IMR-90 (cell line): Measurements from ENCODE around the gene RPS24. TPM values are rescaled to one million over a fixed set of nuclear protein-coding genes. Genes with fewer than 3 reads are reported as not detected.

Experiments used
- ATAC-seq: fragments of 200-7000 bp; cut with Tn5 transposase; 2 replicates; pipeline ENCODE4 v1.9.1; 2020; ENCODE audit warnings: low read depth, mild to moderate bottlenecking, moderate library complexity
- BruUV-seq: library from RNA; stranded (reverse); fragments of 400-500 nt; replicated peaks from 2 replicates; lab custom pipeline; 2021; lab: Mats Ljungman, UMichigan
- CTCF ChIA-PET: fragments of 300-600 bp; formaldehyde crosslinking; extraction: SDS; loops from one replicate; lab custom pipeline; 2021; ENCODE audit warnings: antibody characterized with exemption; lab: Yijun Ruan, JAX
- POLR2A ChIA-PET: fragments of 300-600 bp; sonication (Branson Sonifier 250); formaldehyde crosslinking; loops from one replicate; lab custom pipeline; 2022; ENCODE audit warnings: antibody characterized with exemption; ENCODE audit not compliant: unreplicated experiment; lab: Charles Lee
- DNase-seq: peaks from one replicate; pipeline ENCODE4 v3.0.0; 2013
- H2AFZ ChIP-seq: replicated peaks from 2 replicates; pipeline ENCODE3; 2013; ENCODE audit warnings: low read length, mild to moderate bottlenecking; ENCODE audit not compliant: poor library complexity
- H2AK5ac ChIP-seq: 2 replicates; pipeline ENCODE4 v1.6.1; 2013; ENCODE audit warnings: low read depth, low read length, inconsistent platforms
- H2AK9ac ChIP-seq: replicated peaks from 2 replicates; pipeline ENCODE3; 2013; ENCODE audit warnings: mild to moderate bottlenecking, low read depth, low read length, moderate library complexity; ENCODE audit not compliant: poor library complexity
- H2BK120ac ChIP-seq: 2 replicates; pipeline ENCODE4 v1.6.1; 2013; ENCODE audit warnings: low read depth, low read length, inconsistent platforms
- H2BK15ac ChIP-seq: 3 replicates; pipeline ENCODE4 v1.6.1; 2013; ENCODE audit warnings: low read depth, low read length, inconsistent platforms
- H2BK20ac ChIP-seq: 2 replicates; pipeline ENCODE4 v1.6.1; 2013; ENCODE audit warnings: low read depth, mild to moderate bottlenecking, inconsistent platforms, low read length, moderate library complexity
- H2BK5ac ChIP-seq: 2 replicates; pipeline ENCODE4 v1.6.1; 2013; ENCODE audit warnings: mild to moderate bottlenecking, low read depth, low read length, inconsistent platforms; ENCODE audit not compliant: poor library complexity, severe bottlenecking
- H3K14ac ChIP-seq: replicated peaks from 2 replicates; pipeline ENCODE4 v1.6.1; 2013; ENCODE audit warnings: low read depth, low read length, inconsistent platforms
- H3K18ac ChIP-seq: 2 replicates; pipeline ENCODE4 v1.6.1; 2013; ENCODE audit warnings: low read depth, low read length, control low read depth
- H3K23ac ChIP-seq: 2 replicates; pipeline ENCODE4 v1.6.1; 2013; ENCODE audit warnings: low read depth, low read length, inconsistent platforms
- H3K27ac ChIP-seq: 2 replicates; pipeline ENCODE4 v1.5.1; 2013; ENCODE audit warnings: mild to moderate bottlenecking, control low read depth, low read length; ENCODE audit not compliant: insufficient read depth
- H3K27me3 ChIP-seq: 2 replicates; pipeline ENCODE4 v1.6.1; 2013; ENCODE audit warnings: low read length; ENCODE audit not compliant: control insufficient read depth, insufficient read depth
- H3K36me3 ChIP-seq: 2 replicates; pipeline ENCODE4 v1.6.1; 2013; ENCODE audit warnings: low read length, mixed read lengths; ENCODE audit not compliant: control insufficient read depth, insufficient read depth
- H3K4ac ChIP-seq: 2 replicates; pipeline ENCODE4 v1.6.1; 2013; ENCODE audit warnings: low read depth, low read length, inconsistent platforms
- H3K4me1 ChIP-seq: 2 replicates; pipeline ENCODE4 v1.6.1; 2013; ENCODE audit warnings: low read length, mixed read lengths; ENCODE audit not compliant: control insufficient read depth, insufficient read depth
- H3K4me2 ChIP-seq: 2 replicates; pipeline ENCODE4 v1.6.1; 2013; ENCODE audit warnings: low read depth, mild to moderate bottlenecking, control low read depth, low read length, moderate library complexity
- H3K4me3 ChIP-seq: 2 replicates; pipeline ENCODE4 v1.5.1; 2013; ENCODE audit warnings: low read depth, mild to moderate bottlenecking, control low read depth, low read length, moderate library complexity; ENCODE audit not compliant: insufficient read depth
- H3K56ac ChIP-seq: 2 replicates; pipeline ENCODE4 v1.6.1; 2013; ENCODE audit warnings: low read length, inconsistent platforms; ENCODE audit not compliant: insufficient read depth; ENCODE audit errors: extremely low read depth
- H3K79me1 ChIP-seq, 2 experiments: 2 replicates each; pipeline ENCODE4 v1.6.1; 2013; ENCODE audit warnings: low read length in 2 of 2, inconsistent platforms in 1 of 2, low read depth in 1 of 2
- H3K9ac ChIP-seq: 2 replicates; pipeline ENCODE4 v1.6.1; 2013; ENCODE audit warnings: low read depth, low read length, control low read depth
- H3K9me1 ChIP-seq: 2 replicates; pipeline ENCODE4 v1.6.1; 2013; ENCODE audit warnings: low read length, inconsistent platforms; ENCODE audit not compliant: insufficient read depth
- H3K9me3 ChIP-seq: 2 replicates; pipeline ENCODE4 v1.6.1; 2013; ENCODE audit warnings: low read length; ENCODE audit not compliant: control insufficient read depth, insufficient read depth
- H4K20me1 ChIP-seq: 2 replicates; pipeline ENCODE4 v1.6.1; 2013; ENCODE audit warnings: low read length, inconsistent platforms; ENCODE audit not compliant: insufficient read depth
- H4K5ac ChIP-seq: 2 replicates; pipeline ENCODE4 v1.6.1; 2013; ENCODE audit warnings: mild to moderate bottlenecking, low read depth, low read length, control low read depth
- H4K8ac ChIP-seq, 2 experiments: 2 replicates each; pipeline ENCODE4 v1.6.1; 2013; ENCODE audit warnings: low read depth in 2 of 2, low read length in 2 of 2, control low read depth in 1 of 2, inconsistent platforms in 1 of 2
- H4K91ac ChIP-seq: 2 replicates; pipeline ENCODE4 v1.6.1; 2013; ENCODE audit warnings: low read depth, low read length, inconsistent platforms; ENCODE audit not compliant: insufficient read depth
- MAFK ChIP-seq: IDR thresholded peaks from 2 replicates; pipeline ENCODE4 v1.6.1; 2012; ENCODE audit warnings: low read depth, low read length, improper control_type of control experiment
- MXI1 ChIP-seq: IDR thresholded peaks from 2 replicates; pipeline ENCODE4 v1.6.1; 2012; ENCODE audit warnings: low read depth, mild to moderate bottlenecking, low read length, moderate library complexity, borderline replicate concordance
- NFE2L2 ChIP-seq: fragments of 150-350 bp; IDR thresholded peaks from 2 replicates; pipeline ENCODE4 v1.6.1; 2016; ENCODE audit warnings: low read depth, mild to moderate bottlenecking, low read length
- SMC3 ChIP-seq: fragments of 150-350 bp; IDR thresholded peaks from 2 replicates; pipeline ENCODE4 v1.6.1; 2016; ENCODE audit warnings: low read depth, mild to moderate bottlenecking, antibody characterized with exemption, low read length, moderate library complexity
- dilution Hi-C: fragments of 300-500 bp; cut with HindIII; formaldehyde crosslinking; loops from one replicate; pipeline ENCODE4 v1.14.3; 2018; ENCODE audit warnings: low sequenced_read_pairs; ENCODE audit not compliant: unreplicated experiment
- in situ Hi-C: fragments of 300-500 bp; cut with MboI; formaldehyde crosslinking; loops from 3 replicates; pipeline ENCODE4 v1.14.3; 2019; ENCODE audit warnings: low sequenced_read_pairs, inconsistent platforms, mixed read lengths
- intact Hi-C: fragments of 100-400 bp; cut with micrococcal nuclease; formaldehyde crosslinking; loops from 2 replicates; pipeline ENCODE4 v1.10.0; 2022
- polyA plus RNA-seq, 3 experiments: library from polyadenylated mRNA; depleted of rRNA; stranded (reverse); fragments of >200 nt; gene quantifications; 2 replicates each; pipeline ENCODE4 v1.2.3, GENCODE V29; 2012; ENCODE audit warnings: low replicate concordance in 1 of 3
- total RNA-seq: library from RNA; depleted of rRNA; stranded (reverse); fragments of >200 nt; gene quantifications from 2 replicates; pipeline ENCODE4 v1.2.3, GENCODE V29; 2012

RPS24 gene
- total and polyA plus RNA-seq, 2 of the 4 experiments (the other 2 are of a cell fraction) = 1,664 to 4,721 TPM

- no peak overlapping the region for H4K5ac ChIP-seq
- no peak overlapping the region for H2BK120ac ChIP-seq
- CTCF ChIA-PET = no interaction called here
- no peak overlapping the region for H2AK9ac ChIP-seq
- no peak overlapping the region for H4K91ac ChIP-seq
- H3K4me3 ChIP-seq = no peak overlapping the region
- peaks cover 19 to 49% of the 10 kb centered on the region in 2 experiments; a peak in 3 of 4 replicates for H3K79me1 ChIP-seq
- peak overlapping the region; percentile 16 for H2AFZ ChIP-seq
- H3K4me1 ChIP-seq = peaks cover 15% of the 10 kb centered on the region
- no peak overlapping the region for H2BK5ac ChIP-seq
- H4K8ac ChIP-seq = no peak overlapping the region; a peak in 1 of 4 replicates
- DNase-seq (no peak), ATAC-seq (peak; percentile 2; the same call in 1 of the 2 replicates)
- H3K9ac ChIP-seq = no peak overlapping the region
- H2AK5ac ChIP-seq = no peak overlapping the region; the same call in 1 of the 2 replicates
- H3K9me1 ChIP-seq = peaks cover 22% of the 10 kb centered on the region
- no peak overlapping the region for H3K18ac ChIP-seq
- peaks cover 57% of the 10 kb centered on the region for H4K20me1 ChIP-seq
- no peak overlapping the region for H2BK15ac ChIP-seq
- in situ Hi-C loops = loop anchor here (10.0 kb wide), 2 partner anchors 261 to 1031 kb away; no protein-coding TSS in a partner anchor
- no peak overlapping the region; the same call in 1 of the 2 replicates for H3K14ac ChIP-seq
- POLR2A ChIA-PET = no interaction called here
- peak overlapping the region; percentile 4; the same call in 1 of the 2 replicates for H3K4ac ChIP-seq
- no peak overlapping the region for H3K23ac ChIP-seq
- intact Hi-C loops = loop anchor here (10.0 kb wide), 1 partner anchor 711 kb away; no protein-coding TSS in a partner anchor
- H3K27ac ChIP-seq = no peak overlapping the region
- no TSS peak for BruUV-seq
- H3K9me3 ChIP-seq = no peaks in the 10 kb centered on the region
- no peaks in the 10 kb centered on the region for H3K27me3 ChIP-seq
- H3K56ac ChIP-seq = no peak overlapping the region
- H3K4me2 ChIP-seq = no peak overlapping the region
- no peak overlapping the region for H2BK20ac ChIP-seq
- TF ChIP-seq MXI1 (no peak), MAFK (no peak), NFE2L2 (no peak), SMC3 (no peak)
- H3K36me3 ChIP-seq = peaks cover 27% of the 10 kb centered on the region
- dilution Hi-C loops = no loop called here
Measured at GRCh38 chr10:78044179-78044578, 10.5 kb downstream of the RPS24 start.
